GM19238 (cell line): ENCODE results near the gene NFIX.

ENCODE experiments used
- DNase-seq: peaks from one replicate; pipeline ENCODE4 v3.0.0; 2011; ENCODE audit warnings: low spot score; ENCODE audit not compliant: insufficient read length

Gene NFIX

DNA sequence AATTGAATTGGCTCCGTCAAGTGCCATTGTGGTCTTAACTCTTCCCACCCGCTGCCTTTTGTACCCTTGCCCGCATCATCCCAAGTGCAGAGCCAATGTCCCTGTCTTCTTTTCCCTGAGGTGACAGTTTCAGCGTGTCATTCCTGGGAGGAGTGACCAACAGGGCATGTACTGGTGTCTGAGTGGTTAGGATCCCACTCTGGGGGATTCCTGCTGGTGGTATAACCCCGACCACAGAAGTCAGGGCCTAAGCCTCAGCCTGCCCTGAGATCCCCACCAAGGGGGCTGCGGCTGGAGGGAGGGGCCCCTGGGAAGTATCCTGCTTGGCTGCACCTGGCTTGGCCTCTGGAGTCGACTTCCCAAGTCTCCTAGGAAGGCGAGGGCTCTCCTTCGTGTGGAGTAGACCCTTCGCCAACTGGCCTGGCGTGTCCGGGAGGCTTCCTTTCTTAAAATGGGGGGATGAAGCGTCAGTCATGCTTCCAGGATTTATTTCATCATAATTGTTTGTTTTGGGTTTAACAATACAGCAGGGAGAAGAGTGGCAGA lies 40.6 kb downstream of the NFIX start:
- no peak for DNase-seq

DNA sequence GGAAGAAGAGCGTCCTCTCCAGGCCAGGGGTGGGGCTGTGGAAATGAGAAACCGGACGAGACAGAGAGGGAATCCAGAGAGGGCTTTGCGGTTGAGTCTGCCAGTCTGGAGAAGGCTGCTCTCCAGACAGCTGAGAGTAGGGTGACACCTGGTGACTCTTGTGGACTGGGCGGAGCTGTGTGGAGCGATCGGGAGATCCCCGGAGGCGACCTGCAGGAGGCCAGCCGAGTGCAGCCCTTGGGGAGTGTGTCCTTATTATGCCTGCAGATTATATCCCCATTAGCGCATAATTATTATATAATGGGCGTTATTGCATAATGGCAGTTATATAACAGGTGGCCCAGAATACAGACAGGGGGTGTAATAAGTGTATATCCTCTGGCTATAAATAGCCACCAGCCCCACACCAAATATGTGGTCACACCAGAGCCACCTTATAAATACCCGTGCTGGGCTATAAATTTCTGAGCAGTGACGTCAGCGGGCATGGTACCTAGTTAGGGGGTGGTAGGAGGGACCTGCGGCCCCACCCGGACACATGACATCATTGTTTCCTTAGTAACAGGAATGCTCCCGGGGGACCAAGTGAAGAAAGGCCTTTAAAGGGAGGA lies 41.2 kb downstream of the NFIX start:
- no peak for DNase-seq

DNA sequence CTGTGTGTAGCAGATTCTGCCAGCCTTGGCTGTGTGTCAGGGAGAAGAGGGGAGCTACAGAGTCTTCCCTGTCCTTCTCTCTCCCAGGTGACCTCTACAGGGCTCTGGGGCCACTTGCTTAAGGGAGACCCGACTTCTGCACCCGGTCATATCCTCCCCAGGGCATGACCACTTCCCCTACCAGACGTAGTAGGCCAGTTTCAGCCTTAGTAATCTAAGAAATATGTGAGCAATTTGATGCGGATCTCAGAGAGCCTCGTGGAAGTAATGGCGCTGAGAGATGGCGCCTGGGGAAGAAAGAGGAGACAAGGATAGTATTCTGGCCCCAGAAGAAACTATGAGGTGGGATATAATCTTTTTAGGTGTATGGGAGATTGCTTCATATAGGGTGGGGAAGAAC lies 41.9 kb downstream of the NFIX start:
- DNase-seq = no peak

DNA sequence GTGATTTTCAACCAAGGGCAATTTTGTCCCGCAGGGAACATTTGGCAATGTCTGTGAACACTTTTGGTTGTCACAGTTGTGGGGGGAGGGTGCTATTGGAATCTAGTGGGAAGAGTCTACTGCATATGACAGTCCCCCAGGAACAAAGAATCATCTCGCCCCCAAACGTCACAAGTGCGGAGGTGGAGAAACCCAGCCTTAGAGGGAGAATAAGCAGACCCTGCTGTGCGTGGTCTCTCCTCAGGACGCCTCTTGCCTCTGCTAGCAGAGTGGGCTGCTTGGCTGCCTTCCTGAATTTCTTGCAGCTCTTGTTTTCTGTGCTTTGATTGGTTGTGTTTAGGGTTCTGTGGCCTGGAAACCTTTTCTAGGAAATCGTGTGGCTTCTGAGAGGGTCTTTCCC lies 42.5 kb downstream of the NFIX start:
- DNase-seq = no peak

DNA sequence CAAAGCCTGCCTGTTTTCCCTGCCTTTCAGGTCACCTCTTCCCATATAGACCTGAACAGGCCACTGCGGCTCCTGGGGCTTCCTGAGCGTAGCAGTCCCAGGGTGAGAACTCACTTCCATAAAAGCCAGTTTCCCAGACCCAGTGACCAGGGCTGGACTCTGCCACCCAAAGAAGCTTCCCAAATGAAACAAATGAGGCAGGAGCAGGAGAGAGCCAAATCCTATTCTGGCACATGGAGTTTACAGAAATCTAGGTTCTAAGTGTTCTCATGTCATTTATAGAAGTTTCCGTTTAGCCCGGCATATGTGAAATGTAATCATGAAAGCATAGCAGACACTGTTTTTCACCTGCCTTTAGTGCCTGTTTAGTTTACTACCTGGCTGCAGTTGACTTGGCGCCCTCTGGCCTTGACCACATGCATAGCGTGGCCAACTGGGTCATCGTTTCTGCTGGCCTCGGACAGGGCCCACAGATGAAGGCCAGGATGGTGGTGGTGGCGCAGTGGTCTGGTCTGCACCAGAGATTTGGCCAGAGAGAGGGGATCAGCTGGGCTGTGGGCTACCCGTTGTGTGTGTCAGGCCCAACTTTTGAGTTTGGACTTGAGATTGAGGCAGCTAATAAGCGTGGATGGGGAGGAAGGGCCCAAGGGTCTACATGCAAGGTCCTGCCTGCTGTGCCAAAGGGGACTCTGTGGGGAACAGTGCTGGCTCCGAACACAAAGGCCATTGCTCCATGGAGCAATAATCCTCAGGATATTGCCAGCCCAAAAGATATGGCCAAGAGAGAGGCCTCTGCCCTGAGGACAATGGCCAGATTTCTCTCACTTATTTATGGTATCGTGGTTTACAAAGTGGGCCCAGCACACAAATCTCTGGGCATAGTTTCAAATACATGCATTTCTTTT lies 43.3 kb downstream of the NFIX start:
- no peak for DNase-seq

DNA sequence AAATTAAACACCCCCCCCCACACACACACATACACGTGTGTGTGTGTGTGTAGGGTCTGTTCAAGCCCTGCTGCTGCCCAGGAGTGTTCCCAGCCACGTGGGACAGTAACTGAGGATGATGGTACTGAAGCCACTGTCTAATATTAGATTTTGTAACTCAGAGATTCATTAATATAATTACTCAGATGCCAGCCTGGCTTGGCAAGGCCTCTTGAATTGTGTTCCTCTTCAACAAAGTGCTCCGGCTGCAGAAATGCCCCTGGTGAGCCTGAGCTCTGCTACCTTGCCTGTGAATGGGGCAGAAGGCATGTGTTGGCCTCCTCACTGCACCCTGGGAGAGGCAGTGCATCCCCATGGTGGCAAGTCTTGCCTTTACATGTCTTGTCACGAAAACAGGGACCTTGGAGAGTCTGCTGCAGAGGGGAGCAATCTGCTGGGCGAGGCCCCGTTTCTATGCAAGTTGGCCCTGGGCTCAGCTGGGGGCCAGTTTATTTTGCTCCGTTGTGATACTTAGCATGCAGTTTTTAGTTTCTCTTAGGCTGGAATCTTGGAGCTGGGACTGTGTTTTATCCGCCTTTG lies 44.0 kb downstream of the NFIX start:
- DNase-seq = no peak

DNA sequence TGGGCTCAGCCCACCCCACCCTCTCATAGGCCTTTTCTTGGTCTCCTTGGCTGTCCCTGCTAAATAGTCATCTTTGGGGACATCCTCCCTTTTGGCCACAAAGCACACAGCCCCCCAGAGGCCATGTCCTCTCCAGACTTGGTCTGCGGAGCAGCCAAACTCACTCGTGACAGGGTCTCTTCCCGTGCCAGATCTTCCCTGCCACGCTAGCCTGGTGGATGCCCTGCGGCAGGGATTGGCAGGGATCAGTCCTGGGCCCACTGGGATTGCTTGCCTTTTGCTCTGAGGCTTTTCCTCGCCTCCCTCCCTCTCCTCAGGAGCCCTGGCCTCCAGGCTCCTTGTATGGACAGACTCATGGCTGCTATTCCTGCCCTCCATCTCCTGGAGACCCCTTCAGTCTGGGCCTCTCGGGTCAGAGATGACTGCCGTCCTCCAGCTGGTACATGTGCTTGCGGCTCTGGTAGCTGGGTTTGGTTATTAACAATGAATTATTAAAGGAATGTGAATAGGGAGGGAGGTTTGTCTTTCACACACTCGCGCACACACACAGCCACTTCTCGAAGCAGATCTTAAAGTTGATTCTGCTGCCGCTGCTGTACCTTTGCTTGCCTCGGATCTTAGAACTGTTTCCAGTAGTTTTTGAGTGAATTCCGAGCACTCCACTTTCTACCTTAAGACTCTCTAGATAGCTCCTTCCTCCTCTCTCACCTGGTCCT lies 45.1 kb downstream of the NFIX start:
- no peak for DNase-seq

DNA sequence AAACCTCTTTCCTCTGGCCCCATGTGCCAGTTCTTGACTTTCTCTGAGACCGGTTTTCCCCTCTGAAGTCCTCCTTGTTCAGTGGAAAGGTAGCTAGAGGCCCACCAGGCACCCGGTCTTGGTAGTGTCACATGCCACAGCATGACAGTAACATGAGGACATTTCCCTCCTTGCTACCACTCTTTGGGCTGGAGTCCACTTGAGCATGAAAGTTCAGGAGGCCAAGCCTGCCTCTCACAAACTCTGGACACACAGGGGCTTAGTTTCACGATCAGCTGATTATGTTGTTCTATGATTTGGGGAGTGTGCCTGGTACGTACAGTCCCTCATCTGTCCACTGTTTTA lies 45.6 kb downstream of the NFIX start:
- DNase-seq = no peak

DNA sequence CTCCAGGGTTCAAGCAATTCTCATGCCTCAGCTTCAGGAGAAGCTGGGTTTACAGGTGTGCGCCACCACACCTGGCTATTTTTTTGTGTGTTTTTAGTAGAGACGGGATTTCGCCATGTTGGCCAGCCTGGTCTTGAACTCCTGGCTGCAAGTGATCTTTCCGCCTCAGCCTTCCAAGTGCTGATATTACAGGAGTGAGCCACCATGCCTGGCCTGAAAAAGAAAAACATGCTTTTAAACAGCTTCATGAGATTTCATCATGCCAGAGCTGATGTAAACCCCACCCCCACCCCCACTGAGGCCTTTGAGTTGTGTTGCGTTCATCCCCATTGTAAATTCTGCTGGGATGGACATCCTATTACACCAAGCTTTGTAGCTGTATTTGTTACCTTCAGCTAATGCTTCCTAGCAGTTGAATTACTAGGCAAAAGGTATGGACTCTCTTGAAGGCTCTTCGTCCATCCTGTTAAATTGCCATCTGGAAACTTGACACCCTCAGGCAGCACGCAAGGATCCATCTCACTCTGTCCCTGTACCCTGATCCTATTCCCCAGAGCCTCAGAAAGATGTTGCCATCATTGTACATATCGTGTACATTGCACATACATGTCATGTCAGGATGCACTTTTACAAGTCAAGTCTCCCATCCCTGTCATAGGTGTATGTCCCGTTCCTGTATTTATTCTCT lies 47.3 kb downstream of the NFIX start:
- DNase-seq = no peak

DNA sequence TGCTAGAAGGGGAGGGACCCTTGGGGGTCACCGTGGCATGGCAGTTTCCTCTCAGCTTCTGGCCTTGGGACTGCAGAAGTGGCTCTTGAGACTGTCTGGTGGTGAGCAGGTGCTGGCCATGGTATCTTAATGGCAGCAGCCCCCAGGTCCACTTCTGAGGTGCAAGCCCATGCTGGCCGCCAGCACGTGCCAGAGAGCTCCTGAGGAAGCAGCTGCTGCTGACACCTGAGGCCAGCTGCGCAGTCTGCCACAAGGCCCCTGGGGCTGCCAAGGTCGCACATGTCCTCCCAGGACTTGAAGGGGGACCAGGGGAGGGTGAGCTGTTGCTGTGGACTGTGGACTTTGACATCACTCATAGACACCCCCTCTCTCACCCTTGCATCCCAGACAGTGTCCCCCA lies 48.0 kb downstream of the NFIX start:
- DNase-seq = no peak

DNA sequence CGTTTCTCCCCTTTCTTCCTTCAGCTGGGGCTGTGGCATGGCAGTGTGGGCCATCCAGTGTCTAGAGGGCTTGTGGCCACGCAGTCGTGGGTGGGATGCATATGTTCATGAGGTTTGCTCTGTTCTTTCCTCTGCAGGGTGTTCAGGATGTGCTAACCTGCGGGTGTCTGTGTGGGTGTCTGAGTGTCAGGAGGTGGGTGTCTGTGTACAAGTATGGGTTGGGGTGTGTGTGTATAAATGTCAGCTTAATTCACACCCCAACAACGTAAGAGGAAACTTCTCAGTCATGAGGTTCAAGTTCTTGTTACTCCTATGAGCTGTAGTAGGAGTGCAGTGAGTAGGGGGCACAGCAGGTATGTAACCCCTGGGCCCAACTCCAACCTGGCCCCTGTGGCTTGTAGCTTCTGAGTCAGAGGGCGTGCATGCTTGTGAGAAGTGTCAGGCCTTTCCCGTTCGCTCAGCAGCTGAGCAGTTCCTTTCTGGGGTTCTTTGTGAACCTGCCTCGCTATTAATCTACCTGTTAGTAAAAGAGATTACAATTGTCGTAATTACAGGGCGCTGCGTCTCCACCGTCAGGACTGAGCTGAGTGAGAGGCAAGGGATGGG lies 49.1 kb downstream of the NFIX start:
- no peak for DNase-seq

DNA sequence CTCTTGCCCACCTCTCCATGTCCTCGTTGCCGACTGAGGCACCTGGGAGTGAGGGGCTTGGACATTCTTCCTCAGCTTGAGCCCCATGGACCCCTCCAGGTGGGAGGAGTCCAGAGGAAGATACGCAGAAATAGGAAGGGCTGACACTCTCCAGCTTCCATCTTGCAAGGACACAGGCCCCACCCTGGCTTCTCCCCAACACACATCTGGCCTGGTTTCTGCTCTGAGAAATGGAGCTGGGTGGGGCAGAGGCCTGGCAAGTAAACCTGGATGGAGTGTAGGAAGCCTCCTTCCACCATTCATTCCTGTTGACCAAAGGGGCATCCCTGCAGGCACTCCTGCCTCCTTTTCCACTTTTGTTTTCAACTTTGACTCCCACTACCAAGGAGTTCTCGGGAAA lies 50.5 kb downstream of the NFIX start:
- no peak for DNase-seq

DNA sequence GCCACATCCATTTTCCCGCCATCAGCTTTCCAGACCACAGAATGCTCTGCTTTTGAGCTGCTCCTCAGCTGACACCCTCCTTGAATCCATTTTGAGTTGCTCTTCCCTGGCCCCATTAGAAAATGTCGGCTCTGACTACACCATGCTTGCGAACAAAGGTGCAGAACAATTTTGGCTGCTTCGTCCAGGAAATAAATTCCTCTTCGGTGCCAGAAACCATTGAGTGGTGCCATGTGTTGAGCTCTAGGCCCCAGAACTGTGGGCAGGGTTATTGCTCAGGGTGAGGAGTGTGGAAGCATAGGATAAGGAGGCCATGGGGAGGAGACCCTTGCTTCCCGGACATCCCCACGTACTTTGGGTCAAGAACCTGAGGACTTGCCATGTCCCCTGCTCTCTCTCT lies 52.1 kb downstream of the NFIX start:
- no peak for DNase-seq

DNA sequence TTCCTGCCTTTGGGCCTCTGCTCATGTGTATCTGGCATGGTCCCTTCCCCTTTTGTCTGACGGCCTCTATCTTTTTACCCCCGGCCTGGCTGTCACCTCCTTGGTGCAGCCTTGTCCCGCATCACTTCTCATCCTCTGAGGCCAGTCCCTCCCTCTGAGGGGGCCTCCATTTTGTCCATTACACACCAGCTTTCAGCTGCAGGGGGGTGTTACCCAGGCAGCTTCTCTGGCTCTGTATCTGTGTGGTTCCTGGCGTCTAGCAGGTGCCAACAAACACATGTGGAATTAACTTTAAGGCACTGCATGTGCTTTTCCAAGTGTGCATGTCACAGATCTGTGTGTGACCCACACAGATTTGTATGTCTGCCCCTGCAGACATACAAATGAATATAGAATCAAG lies 55.0 kb downstream of the NFIX start:
- no peak for DNase-seq

DNA sequence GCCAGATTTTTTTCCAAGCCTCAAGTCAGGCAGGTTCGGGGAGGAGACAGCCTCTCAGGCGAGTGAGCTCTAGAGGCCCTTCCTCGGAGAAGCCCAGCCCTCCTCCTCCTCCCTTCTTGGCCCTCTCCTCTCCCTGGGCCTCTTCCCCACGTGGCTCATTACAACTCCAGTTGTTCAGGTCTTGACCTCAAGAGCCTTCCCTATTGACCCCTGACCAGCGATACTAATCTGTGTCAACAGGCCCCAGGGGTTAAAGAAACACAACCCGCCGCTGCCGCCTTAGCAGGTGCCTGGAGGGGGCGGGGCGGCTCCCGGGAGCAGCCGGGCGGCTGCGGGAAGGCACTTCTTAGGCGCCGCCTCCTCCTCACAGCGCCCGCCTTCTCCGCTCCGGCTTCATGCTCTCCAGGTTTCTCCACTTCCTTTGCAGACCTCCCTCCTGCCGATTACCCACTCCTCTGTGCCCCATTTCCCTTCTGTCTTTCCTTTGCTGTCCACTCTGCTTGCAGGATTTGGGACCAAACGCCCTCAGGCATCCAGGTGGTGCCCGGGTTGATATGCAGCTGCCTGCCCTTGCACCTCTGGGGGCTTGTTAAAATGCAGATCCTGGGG lies 56.4 kb downstream of the NFIX start:
- DNase-seq = peak; percentile 35

DNA sequence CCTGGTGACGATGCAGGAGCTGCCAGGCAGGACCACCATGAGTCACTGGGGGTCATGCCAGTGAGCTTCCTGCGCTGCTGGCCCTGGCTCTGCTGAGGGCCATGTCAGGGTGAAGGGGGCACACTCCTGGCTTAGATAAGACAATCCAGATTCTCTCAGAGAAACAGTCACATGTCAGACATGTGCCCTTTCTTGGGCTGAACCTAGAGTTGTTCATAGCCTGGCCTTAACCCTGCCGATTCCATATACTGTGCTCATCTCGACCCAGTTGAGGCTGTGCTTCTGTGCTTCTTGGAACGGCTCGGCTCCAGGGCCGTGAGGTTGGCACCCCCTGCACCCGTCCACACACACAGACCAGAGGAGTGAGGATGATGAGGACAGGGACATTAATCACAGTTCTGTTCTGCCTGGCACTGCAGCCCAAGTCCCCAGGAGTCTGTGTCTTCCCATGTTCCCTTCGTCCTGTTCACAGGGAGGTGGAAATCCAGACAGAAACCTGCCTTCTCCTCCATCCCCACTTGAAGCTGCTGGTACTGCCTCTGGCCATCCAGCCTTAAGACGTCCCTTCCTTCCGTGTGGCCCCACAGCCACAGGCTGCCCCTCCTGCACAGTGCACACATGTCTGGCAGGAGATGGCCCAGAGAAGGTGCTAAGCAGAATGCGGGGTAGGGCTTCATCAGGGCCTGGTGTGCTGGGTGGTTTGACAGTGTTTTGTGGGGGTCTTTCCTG lies 57.3 kb downstream of the NFIX start:
- no peak for DNase-seq

DNA sequence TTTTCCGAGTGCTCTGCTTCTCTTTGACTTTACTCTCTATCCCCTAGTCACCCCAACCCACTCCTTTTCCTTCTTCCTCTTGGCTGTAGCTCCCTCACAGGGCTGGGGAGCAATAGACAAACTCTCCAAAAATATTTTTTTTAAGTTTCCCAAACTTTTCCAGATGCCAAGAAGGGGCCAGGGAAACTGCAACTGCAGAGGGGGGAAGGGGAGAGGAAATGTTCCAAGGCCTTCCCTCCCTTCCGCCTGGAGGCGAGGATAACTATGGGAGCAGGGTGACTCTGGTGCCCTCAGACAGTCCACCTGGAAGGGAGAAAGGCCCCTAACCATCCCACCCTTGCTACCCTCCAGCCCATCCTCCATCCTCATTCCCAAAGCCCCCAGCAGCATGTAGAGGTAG lies 58.0 kb downstream of the NFIX start:
- DNase-seq = no peak

DNA sequence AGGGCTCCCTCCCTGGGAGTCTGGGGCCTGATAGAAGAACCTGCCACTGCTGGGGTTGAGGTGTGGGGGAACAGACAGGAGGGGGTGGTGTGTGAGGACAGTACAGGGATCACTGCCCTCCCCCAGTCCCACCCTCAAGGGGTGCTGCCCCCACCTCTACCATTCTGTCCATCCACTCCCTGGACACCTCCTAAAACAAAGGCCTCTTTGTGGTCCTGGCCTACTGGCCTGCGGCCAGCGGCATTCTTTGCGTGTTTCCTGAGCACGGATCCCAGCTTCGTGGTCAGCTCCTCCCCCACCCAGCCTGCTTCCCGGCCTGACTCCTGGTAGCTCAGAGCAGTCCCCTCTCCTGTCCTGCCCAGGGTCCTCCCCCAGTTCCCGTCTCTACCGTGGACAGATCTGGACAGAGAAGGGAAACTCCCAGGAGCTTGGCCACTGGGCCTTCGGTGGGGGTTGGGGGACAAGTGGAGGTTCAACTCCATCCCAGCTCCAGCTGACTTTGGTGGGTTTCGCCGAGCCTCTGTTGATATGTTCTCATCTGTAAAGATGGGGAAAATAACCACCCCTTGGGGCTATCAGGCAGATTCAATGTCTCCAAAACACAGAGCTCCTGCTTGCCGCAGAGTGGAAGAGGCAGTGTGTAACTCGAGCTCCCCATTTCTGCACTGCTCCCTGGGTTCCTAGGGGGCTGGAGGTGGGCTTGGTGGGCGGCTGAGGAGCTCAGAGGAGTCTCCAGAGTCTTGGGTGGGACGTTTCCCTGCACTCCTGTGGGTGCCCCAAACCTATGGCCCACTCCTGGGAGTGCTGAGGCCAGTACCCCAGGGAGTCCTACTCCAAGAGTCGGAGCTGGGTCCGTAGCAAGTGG lies 58.7 kb downstream of the NFIX start:
- DNase-seq = no peak
